Measurements from ENCODE around the gene MFSD12. TPM values are rescaled to one million over a fixed set of nuclear protein-coding genes. Genes with fewer than 3 reads are reported as not detected.

The MFSD12 gene
- total and polyA plus RNA-seq, 2 donors (not counting 3 experiments of a cell fraction or from before 2014, with no cell fraction given), result 51.7 to 78.9 TPM

DNA sequence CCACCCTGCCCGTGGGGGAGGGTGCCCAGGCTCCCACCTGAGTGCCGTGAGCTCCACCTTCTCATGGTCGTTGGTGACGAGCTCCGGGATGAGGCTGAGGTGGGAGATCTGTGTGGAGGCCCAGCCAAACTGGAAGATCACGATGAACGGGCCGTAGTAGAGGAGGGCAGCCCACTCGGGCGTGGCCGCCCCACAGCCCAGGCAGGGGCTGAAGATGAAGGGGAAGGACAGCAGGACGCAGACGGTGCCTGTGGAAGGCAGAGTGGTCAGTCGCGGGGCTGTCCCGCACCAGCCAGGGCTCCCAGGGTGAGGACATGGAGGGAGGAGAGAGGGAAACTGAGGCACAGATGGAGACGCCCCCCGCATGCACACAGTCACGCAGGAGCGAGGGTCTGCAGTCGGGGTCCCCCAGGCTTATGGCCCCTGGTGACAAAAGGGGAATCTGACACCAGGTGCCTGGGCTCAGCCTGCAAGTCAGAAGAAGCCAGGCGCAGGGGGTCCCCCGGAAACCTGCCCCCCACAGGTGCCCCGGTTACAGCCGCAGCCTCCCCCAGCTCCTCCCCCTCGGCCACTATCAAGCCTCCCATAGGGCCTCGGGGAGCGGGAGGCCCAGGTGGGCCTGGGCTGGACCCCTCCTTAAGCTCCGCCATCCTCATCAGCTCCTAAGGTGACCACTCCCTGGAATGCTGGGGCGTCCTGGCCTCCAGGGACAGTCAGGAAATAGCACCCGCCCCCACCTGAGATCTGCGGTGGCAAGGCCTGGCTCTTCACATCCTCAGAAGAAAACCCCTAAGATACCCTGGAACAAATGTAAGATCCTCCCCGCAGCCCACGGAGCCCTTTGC lies 6.2 kb downstream of the MFSD12 start:
- ChIA-PET CTCF (interaction anchor here (1.0 to 3.5 kb wide), 2 partner anchors 17 to 24 kb away, joined by 3 to 12 read pairs; no protein-coding TSS in a partner anchor), POLR2A (no interaction called here)
- intact Hi-C loops (cut with micrococcal nuclease), result no loop called here
- H3K4me2 ChIP-seq (ENCODE audit: insufficient read depth, low read length), result no peak overlapping the region
- no peak overlapping the region for H3K4me3 ChIP-seq (replicated peaks in 1 of 3; ENCODE audit: insufficient read depth in 1 of 3, low read depth in 1 of 3, low read length in 3 of 3)
- BruUV-seq (replicated peaks), result no TSS peak
- FAIRE-seq (no peak), DNase-seq (ENCODE audit: low read depth, low spot score) (no peak)
- H3K36me3 ChIP-seq (ENCODE audit: control insufficient read depth in 2 of 2, extremely low read depth in 1 of 2, insufficient read depth in 2 of 2, low read length in 2 of 2), result peaks cover 2 to 8% of the 10 kb centered on the region in 2 experiments
- H4K20me1 ChIP-seq (replicated peaks; ENCODE audit: control insufficient read depth, extremely low read depth, insufficient read depth, low read length), result no peaks in the 10 kb centered on the region
- H3K9me3 ChIP-seq (replicated peaks; ENCODE audit: control insufficient read depth, insufficient read depth, low read length), result no peaks in the 10 kb centered on the region
- dilution Hi-C loops (cut with MboI; ENCODE audit: extremely low pct_ligation_motif_present, low sequenced_read_pairs), result no loop called here
- H2AFZ ChIP-seq (ENCODE audit: low read depth, low read length), result no peak overlapping the region
- no peaks in the 10 kb centered on the region for H3K27me3 ChIP-seq (ENCODE audit: control insufficient read depth in 2 of 2, insufficient read depth in 2 of 2, low read length in 2 of 2)
- peaks cover 30% of the 10 kb centered on the region for H3K79me2 ChIP-seq (ENCODE audit: control insufficient read depth, insufficient read depth, low read length)
- H3K9ac ChIP-seq (replicated peaks; ENCODE audit: extremely low read depth, insufficient read depth, low read length), result no peak overlapping the region
- H3K4me1 ChIP-seq (ENCODE audit: control insufficient read depth, extremely low read depth, insufficient read depth, low read length), result peaks cover 17% of the 10 kb centered on the region
- H3K27ac ChIP-seq (ENCODE audit: insufficient read depth, low read depth, low read length), result no peak overlapping the region
- TF ChIP-seq CTCF (IDR thresholded peaks at IDR 0.05; ENCODE audit: extremely low read depth in 1 of 2, insufficient read depth in 1 of 2, low read depth in 1 of 2, low read length in 2 of 2) (no peak), POLR2AphosphoS5 (IDR thresholded peaks at IDR 0.05; ENCODE audit: insufficient read depth, low read depth, low read length) (no peak), FOS (IDR thresholded peaks at IDR 0.05; ENCODE audit: borderline replicate concordance, insufficient read depth, low read length) (no peak), GATA2 (IDR thresholded peaks at IDR 0.05; ENCODE audit: insufficient read depth, insufficient read length, low read depth, low read length) (no peak), EZH2 (IDR thresholded peaks at IDR 0.05; ENCODE audit: borderline replicate concordance, low read depth, low read length, severe bottlenecking) (no peak), MYC (IDR thresholded peaks at IDR 0.05; ENCODE audit: low read depth, low read length) (no peak), JUN (IDR thresholded peaks at IDR 0.05; ENCODE audit: borderline replicate concordance, insufficient read depth, insufficient read length, low read depth) (no peak), POLR2A (IDR thresholded peaks at IDR 0.05; ENCODE audit: low read depth, low read length) (no peak)
- TF ChIP-seq, protein P1, sequence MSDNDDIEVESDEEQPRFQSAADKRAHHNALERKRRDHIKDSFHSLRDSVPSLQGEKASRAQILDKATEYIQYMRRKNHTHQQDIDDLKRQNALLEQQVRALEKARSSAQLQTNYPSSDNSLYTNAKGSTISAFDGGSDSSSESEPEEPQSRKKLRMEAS (IDR thresholded peaks at IDR 0.05; ENCODE audit: insufficient read depth, insufficient read length), result no peak
- H3K9me1 ChIP-seq (replicated peaks; ENCODE audit: control insufficient read depth, extremely low read depth, insufficient read depth, low read length), result no peaks in the 10 kb centered on the region

Measured in endothelial cell of umbilical vein (primary cell).